Activated CD8-positive, alpha-beta memory T cell treated with anti-CD3 and anti-CD28 coated beads, Interleukin-2, amount 10 ng/mL, durations not matched to agents 7 days and 5 days (primary cell): ENCODE results near the gene GTF2H1. TPM values are rescaled to one million over a fixed set of nuclear protein-coding genes. Genes with fewer than 3 reads are reported as not detected.
"Not testable (repeated sequence)": the region's sequence is repeated elsewhere in the genome, so short reads cannot be mapped to it uniquely, and the experiment has no call there.

Experiments used
- ATAC-seq: fragments of 150-1000 bp; cut with Tn5 transposase; one replicate; pipeline ENCODE4 v1.10.0; 2021; ENCODE audit warnings: moderate library complexity
- CTCF ChIA-PET: fragments of 350-600 bp; sonication (Branson Sonifier 250); formaldehyde crosslinking; loops from one replicate; lab custom pipeline; 2021; ENCODE audit warnings: antibody characterized with exemption; lab: Charles Lee
- DNase-seq: peaks from one replicate; pipeline ENCODE4 v3.0.0-alpha.2; 2020
- H3K27ac Mint-ChIP-seq: one replicate; pipeline ENCODE4 v1.8.0; 2021; ENCODE audit warnings: mild to moderate bottlenecking, mixed read lengths
- H3K27me3 Mint-ChIP-seq: one replicate; pipeline ENCODE4 v1.8.0; 2021; ENCODE audit warnings: mixed read lengths
- H3K36me3 Mint-ChIP-seq: one replicate; pipeline ENCODE4 v1.8.0; 2021; ENCODE audit warnings: mild to moderate bottlenecking, mixed read lengths
- H3K4me1 Mint-ChIP-seq: one replicate; pipeline ENCODE4 v1.8.0; 2021; ENCODE audit warnings: mixed read lengths
- H3K4me3 Mint-ChIP-seq: one replicate; pipeline ENCODE4 v1.8.0; 2021; ENCODE audit warnings: mild to moderate bottlenecking, moderate library complexity, mixed read lengths
- H3K9me3 Mint-ChIP-seq: one replicate; pipeline ENCODE4 v1.8.0; 2022; ENCODE audit warnings: low read depth, mixed read lengths
- total RNA-seq, 2 experiments: library from RNA; stranded (reverse); gene quantifications; one replicate each; pipeline ENCODE4 v1.2.3, GENCODE V29; 2021

The GTF2H1 gene
- total RNA-seq, 2 experiments from 2014 or later = 40.0 to 47.7 TPM

DNA sequence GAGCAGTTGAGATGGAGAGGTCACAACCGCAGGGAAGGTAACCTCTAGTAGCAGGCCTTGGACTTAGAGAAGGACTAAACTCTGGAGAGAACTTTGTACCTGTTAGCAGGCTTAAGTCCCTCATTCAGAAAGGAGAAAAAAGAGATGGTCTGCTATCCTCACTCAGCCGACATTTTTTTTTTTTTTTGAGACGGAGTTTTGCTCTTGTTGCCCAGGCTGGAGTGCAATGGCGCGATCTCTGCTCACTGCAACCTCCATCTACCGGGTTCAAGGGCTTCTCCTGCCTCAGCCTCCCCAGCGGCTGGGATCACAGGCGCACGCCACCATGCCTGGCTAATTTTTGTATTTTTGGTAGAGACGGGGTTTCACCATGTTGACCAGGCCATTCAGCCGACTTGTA lies 1.5 kb downstream of the GTF2H1 start:
- Mint-ChIP-seq H3K4me3 (peak overlapping the region; percentile 97), H3K27ac (peak overlapping the region; percentile 100), H3K4me1 (peaks cover 58% of the 10 kb centered on the region), H3K36me3 (peaks cover 22% of the 10 kb centered on the region)
- ATAC-seq, DNase-seq, CTCF ChIA-PET, H3K27me3 Mint-ChIP-seq, H3K9me3 Mint-ChIP-seq: not testable (repeated sequence)

DNA sequence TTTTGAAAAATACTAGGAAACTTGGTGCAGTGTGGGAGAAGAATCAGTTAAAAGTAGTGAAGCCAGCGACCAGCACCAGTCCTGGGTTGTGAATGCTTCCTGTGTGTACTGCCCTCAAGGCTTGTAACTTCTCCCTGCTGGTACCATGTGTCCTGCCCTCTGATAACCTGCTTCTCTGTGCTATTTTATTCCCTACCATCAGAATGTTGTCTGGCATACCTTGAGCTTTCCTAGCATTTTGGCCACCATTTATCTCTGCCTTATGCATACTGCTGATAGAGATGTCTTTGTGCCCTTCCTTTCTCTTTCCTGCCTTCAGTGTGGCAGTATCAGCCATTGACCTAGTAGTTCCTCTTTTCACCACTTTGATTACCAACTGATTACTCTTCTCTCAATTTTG lies 2.0 kb downstream of the GTF2H1 start:
- Mint-ChIP-seq H3K36me3 (peaks cover 25% of the 10 kb centered on the region), H3K4me3 (peak overlapping the region; percentile 97), H3K27ac (peak overlapping the region; percentile 63), H3K27me3 (no peaks in the 10 kb centered on the region), H3K9me3 (no peaks in the 10 kb centered on the region), H3K4me1 (peaks cover 58% of the 10 kb centered on the region)
- CTCF ChIA-PET = no interaction called here
- DNase-seq = no peak
- ATAC-seq = no peak

DNA sequence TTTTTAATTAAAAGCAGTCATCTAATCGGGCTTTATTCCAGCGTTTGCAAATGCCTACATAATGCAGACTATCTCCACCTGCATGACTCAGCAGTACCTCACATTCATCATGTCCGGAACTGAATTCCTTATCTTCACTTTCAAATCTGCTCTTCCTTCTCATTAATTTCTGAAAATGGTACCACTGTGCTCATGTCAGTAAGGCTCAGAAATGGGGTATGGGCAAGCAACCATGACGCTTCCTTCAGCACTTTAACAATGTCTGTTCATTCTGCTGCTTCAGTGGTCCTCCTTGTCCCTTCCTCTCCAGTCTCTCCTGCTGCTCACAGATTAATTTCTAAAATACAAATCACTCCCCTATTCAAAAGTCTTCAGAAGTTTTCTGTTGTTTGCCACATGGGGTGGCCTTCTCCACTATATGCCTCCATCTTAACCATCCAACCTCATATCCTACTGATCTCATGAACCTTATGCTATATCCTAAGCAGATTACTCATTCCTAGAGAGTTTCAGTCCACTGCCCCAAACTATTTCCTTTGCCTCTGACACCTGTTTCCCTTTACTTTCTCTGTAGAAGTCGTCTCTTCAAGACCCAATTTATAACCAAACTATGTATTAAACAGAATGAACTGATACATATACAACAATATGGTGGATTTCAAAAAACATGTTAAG lies 7.0 kb downstream of the GTF2H1 start:
- peaks cover 61% of the 10 kb centered on the region for H3K4me1 Mint-ChIP-seq
- CTCF ChIA-PET = no interaction called here
- H3K4me3 Mint-ChIP-seq = no peak overlapping the region
- H3K9me3 Mint-ChIP-seq = no peaks in the 10 kb centered on the region
- no peaks in the 10 kb centered on the region for H3K27me3 Mint-ChIP-seq
- peak; percentile 55 for ATAC-seq
- DNase-seq = no peak
- peak overlapping the region; percentile 59 for H3K27ac Mint-ChIP-seq
- H3K36me3 Mint-ChIP-seq = peaks cover 43% of the 10 kb centered on the region

- ATAC-seq (peak; percentile 41), DNase-seq (no peak)
- CTCF ChIA-PET = interaction anchor here (2.2 kb wide), 1 partner anchor 10 kb away, joined by 9 read pairs; the partner anchor contains the start of genes GTF2H1 and HPS5
- H3K4me1 Mint-ChIP-seq = peaks cover 61% of the 10 kb centered on the region
- H3K27ac Mint-ChIP-seq = peak overlapping the region; percentile 70
- peaks cover 41% of the 10 kb centered on the region for H3K36me3 Mint-ChIP-seq
- H3K27me3 Mint-ChIP-seq = no peaks in the 10 kb centered on the region
- peak overlapping the region; percentile 38 for H3K4me3 Mint-ChIP-seq
- H3K9me3 Mint-ChIP-seq = no peaks in the 10 kb centered on the region
Observed at GRCh38 chr11:18330921-18331320, 8.6 kb downstream of the GTF2H1 start.

GRCh38 chr11:18332302-18332701 lies 9.9 kb downstream of the GTF2H1 start:
- DNase-seq (no peak), ATAC-seq (no peak)
- CTCF ChIA-PET = interaction anchor here (1.5 kb wide), 1 partner anchor 88 kb away, joined by 5 read pairs; no protein-coding TSS in a partner anchor
- H3K4me1 Mint-ChIP-seq = peaks cover 57% of the 10 kb centered on the region
- no peaks in the 10 kb centered on the region for H3K27me3 Mint-ChIP-seq
- H3K4me3 Mint-ChIP-seq = no peak overlapping the region
- H3K27ac Mint-ChIP-seq = peak overlapping the region; percentile 65
- no peaks in the 10 kb centered on the region for H3K9me3 Mint-ChIP-seq
- peaks cover 42% of the 10 kb centered on the region for H3K36me3 Mint-ChIP-seq

DNA sequence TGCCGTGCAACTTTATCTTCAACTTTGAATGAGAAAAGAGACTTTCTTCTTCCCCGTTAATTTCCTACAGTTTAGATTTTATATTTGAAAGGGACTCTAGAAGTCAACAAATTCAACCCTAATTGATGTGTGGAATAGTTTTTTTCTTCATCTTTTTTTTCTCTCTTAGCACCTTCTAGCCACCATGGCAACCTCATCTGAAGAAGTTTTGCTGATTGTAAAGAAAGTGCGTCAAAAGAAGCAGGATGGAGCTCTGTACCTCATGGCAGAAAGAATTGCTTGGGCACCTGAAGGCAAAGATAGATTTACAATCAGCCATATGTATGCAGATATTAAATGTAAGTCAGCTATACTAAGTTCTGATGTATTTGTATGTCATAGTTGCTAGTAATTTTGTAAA lies 10.5 kb downstream of the GTF2H1 start:
- peaks cover 57% of the 10 kb centered on the region for H3K4me1 Mint-ChIP-seq
- CTCF ChIA-PET = interaction anchor here (1.5 kb wide), 1 partner anchor 89 kb away, joined by 5 read pairs; no protein-coding TSS in a partner anchor
- H3K9me3 Mint-ChIP-seq = no peaks in the 10 kb centered on the region
- no peaks in the 10 kb centered on the region for H3K27me3 Mint-ChIP-seq
- H3K36me3 Mint-ChIP-seq = peaks cover 45% of the 10 kb centered on the region
- DNase-seq (no peak), ATAC-seq (no peak)
- H3K4me3 Mint-ChIP-seq = no peak overlapping the region
- peak overlapping the region; percentile 64 for H3K27ac Mint-ChIP-seq

DNA sequence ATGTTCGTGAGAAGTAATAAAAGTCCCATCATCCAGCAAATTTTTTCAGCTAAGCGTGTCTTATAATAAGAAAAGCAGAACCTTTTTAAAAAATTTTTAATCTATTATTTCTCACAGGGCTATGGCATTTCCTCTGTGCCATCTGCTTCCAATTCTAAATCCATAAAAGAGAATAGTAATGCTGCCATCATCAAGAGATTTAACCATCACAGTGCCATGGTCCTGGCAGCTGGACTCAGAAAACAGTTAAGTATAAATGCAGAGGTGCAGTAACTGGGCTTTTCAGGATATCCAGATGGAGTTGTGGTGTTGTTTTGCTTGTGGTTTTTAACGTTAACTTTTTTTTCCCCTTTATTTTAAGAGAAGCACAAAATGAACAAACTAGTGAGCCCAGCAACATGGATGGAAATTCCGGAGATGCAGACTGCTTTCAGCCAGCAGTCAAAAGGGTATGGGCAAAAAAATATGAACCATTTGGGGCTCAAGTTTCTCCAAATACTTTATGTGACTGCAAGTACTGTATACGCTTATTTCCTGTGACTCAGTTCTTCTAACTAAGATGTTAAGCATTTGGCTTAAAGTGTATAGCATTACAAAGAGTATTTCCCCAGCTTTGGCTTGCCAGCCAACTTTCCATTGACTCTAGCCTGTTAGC lies 25.2 kb downstream of the GTF2H1 start:
- Mint-ChIP-seq H3K36me3 (peaks cover 29% of the 10 kb centered on the region), H3K27ac (peak overlapping the region; percentile 54), H3K27me3 (no peaks in the 10 kb centered on the region), H3K4me3 (no peak overlapping the region), H3K9me3 (no peaks in the 10 kb centered on the region), H3K4me1 (peaks cover 2% of the 10 kb centered on the region)
- no peak for DNase-seq
- CTCF ChIA-PET = interaction anchor here (1.2 to 1.6 kb wide), 2 partner anchors 104 to 232 kb away, joined by 3 read pairs; no protein-coding TSS in a partner anchor
- no peak for ATAC-seq

DNA sequence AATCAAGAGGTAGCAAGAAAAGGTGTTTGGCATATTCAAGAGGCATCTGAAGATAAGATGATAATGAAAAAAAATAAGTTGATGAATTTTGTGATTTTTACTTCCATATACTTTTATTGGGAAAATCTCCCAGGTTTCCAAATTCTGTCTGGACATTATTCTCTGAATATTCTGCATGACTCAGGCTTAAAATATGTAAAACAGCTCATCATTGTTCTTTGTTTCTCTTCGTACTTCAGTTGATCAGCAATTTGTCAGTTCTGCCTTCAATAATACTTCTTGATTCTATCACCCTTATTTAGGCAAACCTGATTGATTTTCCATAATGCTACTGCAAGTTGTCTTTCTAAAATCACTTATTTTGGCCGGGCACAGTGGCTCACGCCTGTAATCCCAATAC lies 30.2 kb downstream of the GTF2H1 start:
- no peak overlapping the region for H3K4me3 Mint-ChIP-seq
- no peak overlapping the region for H3K27ac Mint-ChIP-seq
- no peak for ATAC-seq
- no peak for DNase-seq
- no peaks in the 10 kb centered on the region for H3K27me3 Mint-ChIP-seq
- H3K4me1 Mint-ChIP-seq = peaks cover 2% of the 10 kb centered on the region
- peaks cover 35% of the 10 kb centered on the region for H3K36me3 Mint-ChIP-seq
- CTCF ChIA-PET = interaction anchor here (1.6 kb wide), 1 partner anchor 109 kb away, joined by 4 read pairs; no protein-coding TSS in a partner anchor
- no peaks in the 10 kb centered on the region for H3K9me3 Mint-ChIP-seq

DNA sequence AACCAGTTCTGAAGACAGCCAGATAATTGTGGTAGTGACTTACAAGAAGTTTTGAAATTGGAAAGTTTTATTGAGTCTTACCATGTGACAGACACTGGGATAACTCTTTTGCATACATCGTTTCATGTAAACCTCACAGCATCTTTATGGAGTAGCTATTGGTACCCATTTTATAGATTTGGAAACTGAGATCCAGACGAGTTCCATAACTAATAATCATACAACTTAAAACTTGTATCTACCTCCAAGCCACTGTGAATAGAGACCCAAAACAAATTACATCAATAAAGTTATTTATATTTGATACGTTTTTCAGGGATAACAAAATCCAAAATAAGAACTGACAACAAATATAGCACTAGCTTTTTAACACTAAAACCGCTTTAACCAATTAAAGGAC lies 36.3 kb downstream of the GTF2H1 start:
- Mint-ChIP-seq H3K27me3 (no peaks in the 10 kb centered on the region), H3K9me3 (no peaks in the 10 kb centered on the region), H3K27ac (no peak overlapping the region), H3K36me3 (peaks cover 38% of the 10 kb centered on the region), H3K4me1 (no peaks in the 10 kb centered on the region), H3K4me3 (no peak overlapping the region)
- DNase-seq (no peak), ATAC-seq (no peak)
- CTCF ChIA-PET = interaction anchor here (0.9 to 1.2 kb wide), 3 partner anchors 9 to 115 kb away, joined by 3 to 4 read pairs (median 3); no protein-coding TSS in a partner anchor

DNA sequence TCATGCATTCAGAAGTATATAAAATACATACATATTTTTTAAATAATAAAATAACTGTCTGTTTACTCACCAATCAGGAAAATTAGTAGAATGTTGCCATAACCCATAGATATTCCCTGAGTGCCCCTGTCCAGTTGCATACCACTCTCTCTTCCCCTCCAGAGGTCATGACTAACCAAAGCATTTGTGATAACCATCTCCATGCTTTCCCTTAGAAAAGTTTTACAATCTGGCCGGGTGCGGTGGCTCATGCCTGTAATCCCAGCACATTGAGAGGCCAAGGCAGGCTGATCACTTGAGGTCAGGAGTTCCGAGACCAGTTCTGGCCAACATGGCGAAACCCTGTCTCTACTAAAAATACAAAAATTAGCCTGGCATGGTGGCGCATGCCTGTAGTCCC lies 38.8 kb downstream of the GTF2H1 start:
- H3K4me1 Mint-ChIP-seq = peaks cover 5% of the 10 kb centered on the region
- H3K4me3 Mint-ChIP-seq = no peak overlapping the region
- ATAC-seq = no peak
- no peak overlapping the region for H3K27ac Mint-ChIP-seq
- H3K27me3 Mint-ChIP-seq = no peaks in the 10 kb centered on the region
- CTCF ChIA-PET = interaction anchor here (1.6 to 1.7 kb wide), 2 partner anchors 35 to 117 kb away, joined by 4 read pairs; no protein-coding TSS in a partner anchor
- no peak for DNase-seq
- H3K36me3 Mint-ChIP-seq = peaks cover 49% of the 10 kb centered on the region
- H3K9me3 Mint-ChIP-seq = no peaks in the 10 kb centered on the region

GRCh38 chr11:18364495-18365073 lies 42.2 kb downstream of the GTF2H1 start:
- Mint-ChIP-seq H3K27ac (no peak overlapping the region), H3K36me3 (peaks cover 41% of the 10 kb centered on the region), H3K9me3 (no peaks in the 10 kb centered on the region), H3K27me3 (no peaks in the 10 kb centered on the region), H3K4me1 (peaks cover 5% of the 10 kb centered on the region), H3K4me3 (no peak overlapping the region)
- CTCF ChIA-PET = no interaction called here
- no peak for ATAC-seq
- DNase-seq = no peak

GRCh38 chr11:18365741-18366140 lies 43.4 kb downstream of the GTF2H1 start:
- Mint-ChIP-seq H3K9me3 (no peaks in the 10 kb centered on the region), H3K4me3 (no peak overlapping the region), H3K36me3 (peaks cover 39% of the 10 kb centered on the region), H3K27ac (peak overlapping the region; percentile 9), H3K4me1 (peaks cover 5% of the 10 kb centered on the region), H3K27me3 (no peaks in the 10 kb centered on the region)
- CTCF ChIA-PET = no interaction called here
- ATAC-seq (no peak), DNase-seq (no peak)

DNA sequence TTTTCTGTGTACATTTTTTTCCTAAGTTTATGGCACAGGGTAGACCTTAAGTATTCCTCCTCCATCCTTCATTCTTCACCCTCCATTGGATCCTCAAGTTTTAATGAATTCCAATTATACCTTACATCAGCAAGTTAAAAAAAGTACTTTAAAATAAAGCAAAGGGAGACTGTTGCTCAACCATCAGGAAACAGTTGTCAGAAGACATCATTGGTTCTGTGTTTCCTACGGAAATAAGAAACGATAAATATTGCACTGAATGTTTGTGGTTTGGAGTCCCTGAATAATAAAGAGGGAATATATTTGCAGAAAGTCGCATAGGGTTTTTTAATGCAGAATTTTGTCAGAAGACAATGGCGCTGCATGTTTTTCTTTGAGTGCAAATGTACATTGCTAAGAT lies 43.9 kb downstream of the GTF2H1 start:
- ATAC-seq = no peak
- H3K4me3 Mint-ChIP-seq = no peak overlapping the region
- H3K27me3 Mint-ChIP-seq = no peaks in the 10 kb centered on the region
- H3K4me1 Mint-ChIP-seq = peaks cover 5% of the 10 kb centered on the region
- no peaks in the 10 kb centered on the region for H3K9me3 Mint-ChIP-seq
- DNase-seq = no peak
- peaks cover 36% of the 10 kb centered on the region for H3K36me3 Mint-ChIP-seq
- CTCF ChIA-PET = no interaction called here
- H3K27ac Mint-ChIP-seq = peak overlapping the region; percentile 9
